Glomerular endothelial cell (primary cell): Measurements from ENCODE around the gene CACNA1B. TPM values are rescaled to one million over a fixed set of nuclear protein-coding genes. Genes with fewer than 3 reads are reported as not detected.

ENCODE experiments used
- DNase-seq: peaks from one replicate; pipeline ENCODE4 v3.0.0-alpha.2; 2011; ENCODE audit warnings: low read depth, low spot score; ENCODE audit errors: extremely low read depth
- total RNA-seq: library from RNA; depleted of rRNA; stranded (reverse); fragments of >200 nt; gene quantifications from 2 replicates; pipeline ENCODE4 v1.2.3, GENCODE V29; 2015

Gene CACNA1B
- total RNA-seq, 1 donor from 2014 or later: 0.41 TPM

DNA sequence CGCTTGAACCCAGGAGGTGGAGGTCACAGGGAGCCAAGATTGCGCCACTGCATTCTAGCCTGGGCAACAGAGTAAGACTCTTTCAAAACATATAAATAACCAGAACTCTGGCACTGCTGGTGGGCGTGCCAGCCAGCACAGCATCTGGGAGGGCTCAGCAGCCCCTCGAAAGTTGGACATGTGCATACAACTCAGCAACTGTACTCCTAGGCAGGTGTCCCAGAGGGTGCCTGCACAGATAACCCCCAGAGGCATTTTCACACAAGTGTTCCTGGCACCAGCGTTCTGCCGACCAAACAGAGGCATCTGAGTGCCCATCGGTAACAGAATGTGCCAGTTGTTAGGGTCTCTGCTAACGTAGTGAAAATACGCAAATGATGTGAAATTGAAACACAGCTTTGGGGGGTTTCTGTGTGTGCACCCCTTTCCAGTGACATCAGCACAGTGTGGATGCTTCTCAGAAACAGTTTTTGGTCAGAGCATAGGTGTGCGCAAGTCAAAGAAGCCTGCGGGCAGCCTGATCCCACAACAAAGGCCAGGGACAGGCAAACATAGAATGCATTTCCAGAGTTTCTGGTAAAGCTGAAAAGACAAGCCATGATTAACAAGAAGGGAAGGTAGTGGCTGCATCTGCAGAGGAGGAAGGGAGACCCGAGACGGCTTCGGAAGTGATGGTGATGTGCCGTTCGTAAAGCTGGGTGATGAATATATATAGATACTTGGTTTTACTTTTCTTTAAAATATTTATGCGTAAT is 190.2 kb downstream of the CACNA1B start:
- no peak for DNase-seq

DNA sequence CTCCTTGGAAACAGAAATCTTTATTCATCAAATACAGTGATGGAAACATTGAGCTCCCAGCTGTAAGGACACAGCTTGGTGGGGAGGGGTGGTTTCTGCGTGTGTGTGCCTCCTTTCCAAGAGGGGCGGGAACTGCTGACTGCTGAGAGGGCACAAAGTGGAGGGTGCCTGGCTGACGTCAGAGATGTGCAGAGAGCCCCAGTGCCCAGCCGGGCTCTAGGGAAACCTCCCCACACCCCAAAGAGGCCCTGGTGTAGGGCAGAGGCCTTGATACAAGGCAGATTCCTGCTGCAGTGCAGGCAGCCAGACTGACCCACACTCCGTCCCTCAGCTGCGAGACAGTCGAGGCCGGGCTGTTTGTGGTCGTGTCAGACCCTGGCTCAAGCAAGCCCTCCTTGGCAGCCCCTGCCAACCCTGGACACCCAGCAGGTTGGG is 191.0 kb downstream of the CACNA1B start:
- no peak for DNase-seq

DNA sequence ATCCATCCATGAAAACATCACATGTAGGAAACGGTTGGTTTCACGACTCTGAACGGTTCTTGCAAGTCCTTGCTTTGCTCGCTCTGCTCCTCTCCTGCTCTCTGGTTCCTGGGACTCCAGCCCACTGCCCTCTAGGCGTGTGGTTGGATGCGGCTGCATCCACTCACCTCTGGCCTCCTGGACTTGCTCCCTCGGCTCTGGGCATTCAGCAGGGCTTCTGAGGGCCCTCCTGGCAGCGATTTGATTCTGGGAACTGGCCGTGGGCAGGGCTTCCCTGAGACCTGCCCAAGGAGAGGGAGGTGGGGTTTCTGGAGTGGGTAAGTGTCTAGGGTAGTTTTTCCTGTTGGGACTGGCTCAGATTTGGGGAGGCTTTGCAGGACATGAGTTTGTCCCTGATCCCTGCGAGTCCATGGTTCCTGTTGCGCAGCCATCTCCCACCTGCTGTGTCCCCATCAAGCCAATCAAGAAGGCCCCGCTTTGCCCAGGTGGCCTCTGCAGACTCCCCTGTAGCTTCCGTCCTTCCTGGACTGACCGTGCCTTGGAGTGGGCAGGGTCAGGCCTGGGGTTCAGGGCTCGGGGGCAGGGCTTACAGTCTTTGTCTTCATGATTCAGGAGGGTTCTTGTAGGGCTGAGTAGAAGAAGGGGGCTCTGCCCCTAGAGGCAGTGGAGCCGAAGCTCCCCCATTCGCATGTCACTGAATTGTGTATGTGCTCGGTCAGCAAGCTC is 192.3 kb downstream of the CACNA1B start:
- DNase-seq: no peak

DNA sequence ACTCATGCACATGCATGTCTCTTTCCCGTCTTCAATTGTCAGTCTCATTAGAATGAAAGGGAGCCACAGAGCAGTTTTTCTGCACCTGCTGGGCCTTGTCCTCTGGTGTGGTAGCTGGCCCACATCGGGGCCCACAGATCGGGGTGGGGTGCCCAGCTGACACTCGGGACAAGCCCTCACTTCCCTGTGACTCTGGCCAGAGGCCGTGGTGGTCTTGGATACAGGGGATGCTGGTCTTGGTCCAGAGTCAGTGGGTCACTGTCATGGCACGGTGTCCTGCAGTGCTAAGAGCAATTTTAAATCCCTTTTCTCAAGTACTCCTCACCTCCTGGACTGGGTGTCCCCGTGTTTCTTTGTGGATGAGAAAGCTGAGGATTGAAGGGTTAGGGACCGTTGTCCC is 193.2 kb downstream of the CACNA1B start:
- no peak for DNase-seq

DNA sequence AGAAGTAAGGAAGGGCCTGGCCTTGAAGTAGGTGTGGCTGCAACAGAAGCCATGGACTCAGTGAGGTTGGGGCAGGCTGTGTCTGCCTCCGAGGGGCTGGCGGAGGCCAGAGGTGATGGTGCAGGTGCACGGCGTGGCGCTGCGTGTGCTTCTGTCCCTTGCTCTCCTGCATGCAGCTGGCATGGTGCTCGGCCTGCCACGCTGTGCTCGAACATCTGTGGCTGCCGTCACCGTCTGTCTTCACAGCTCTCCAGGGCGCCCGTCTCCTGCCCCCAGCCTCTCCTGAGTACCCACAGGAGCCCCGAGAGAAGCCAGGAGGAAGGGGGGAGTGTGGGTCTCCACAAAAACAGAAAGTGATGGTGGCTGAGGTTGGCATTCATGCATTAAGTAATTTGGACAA is 193.7 kb downstream of the CACNA1B start:
- DNase-seq: no peak

DNA sequence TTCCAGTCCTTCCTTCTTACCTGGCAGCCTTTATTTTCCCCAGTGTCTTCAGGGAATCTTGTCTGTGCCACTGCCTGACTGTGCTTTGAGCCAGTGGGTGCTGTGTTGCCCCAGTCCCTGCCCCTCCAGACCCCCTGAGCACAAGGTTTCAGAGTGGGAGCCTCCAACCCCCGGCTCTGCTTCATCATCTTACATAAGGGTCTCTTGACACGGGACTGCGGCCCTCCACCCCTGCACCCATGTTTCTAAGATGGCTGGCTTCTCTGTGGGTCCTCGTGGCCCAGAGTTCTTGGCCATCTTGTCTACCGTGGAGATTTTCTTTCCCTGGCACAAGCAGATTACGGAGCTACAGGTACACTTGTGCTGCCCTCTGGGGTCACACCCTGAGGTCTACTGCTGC is 194.1 kb downstream of the CACNA1B start:
- no peak for DNase-seq

DNA sequence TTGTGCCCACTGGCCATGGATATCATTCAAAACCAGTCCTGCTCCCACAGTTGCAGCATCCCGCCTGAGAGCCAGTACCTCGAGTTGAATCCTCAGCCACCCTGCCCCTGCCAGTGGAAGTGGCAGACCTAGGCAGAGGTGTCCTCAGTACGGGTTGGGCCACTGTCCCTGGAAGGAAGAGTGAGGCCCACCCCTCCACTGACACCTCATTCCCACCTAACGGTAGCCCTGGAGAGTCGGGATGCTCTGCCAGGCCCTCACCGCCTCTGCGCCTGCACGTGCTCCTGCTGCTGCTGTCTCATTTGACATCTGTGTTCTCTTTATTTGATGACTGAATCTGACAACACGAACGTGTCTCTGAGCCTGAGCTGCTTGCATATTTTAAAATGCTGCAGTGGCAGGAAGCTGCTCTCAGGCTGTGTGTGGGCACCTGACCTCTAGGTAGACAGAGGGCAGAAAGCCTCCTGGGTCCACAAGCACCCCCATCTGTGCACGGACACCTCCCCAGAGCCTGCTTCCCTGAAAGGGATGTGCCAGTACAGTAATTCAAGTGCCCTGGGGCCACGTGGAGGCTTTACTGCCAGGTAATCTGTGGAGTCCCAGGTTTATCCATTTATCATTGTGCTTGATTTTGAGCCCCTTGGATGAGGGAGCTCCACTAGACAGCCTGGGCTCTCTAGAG is 194.7 kb downstream of the CACNA1B start:
- no peak for DNase-seq

DNA sequence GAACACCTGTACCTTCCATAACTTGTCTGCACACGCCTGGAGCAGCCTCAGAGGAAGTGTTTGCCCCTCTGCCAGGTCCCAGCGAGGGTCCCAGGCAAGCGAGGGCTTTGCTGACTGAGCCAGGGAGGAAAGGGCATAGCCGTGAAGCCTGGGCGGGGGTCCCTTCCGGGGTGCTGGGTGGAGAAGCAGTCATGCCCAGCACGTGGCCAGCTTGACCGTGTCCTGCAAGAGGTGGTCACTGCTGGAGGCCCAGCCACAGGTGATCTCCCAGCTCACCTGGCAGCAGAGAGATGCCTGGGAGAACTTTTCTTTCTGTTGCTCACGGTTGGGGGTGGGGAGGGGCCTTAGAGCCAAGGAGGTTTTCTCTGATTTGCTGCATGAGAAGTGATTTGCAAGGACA is 195.3 kb downstream of the CACNA1B start:
- DNase-seq: no peak

DNA sequence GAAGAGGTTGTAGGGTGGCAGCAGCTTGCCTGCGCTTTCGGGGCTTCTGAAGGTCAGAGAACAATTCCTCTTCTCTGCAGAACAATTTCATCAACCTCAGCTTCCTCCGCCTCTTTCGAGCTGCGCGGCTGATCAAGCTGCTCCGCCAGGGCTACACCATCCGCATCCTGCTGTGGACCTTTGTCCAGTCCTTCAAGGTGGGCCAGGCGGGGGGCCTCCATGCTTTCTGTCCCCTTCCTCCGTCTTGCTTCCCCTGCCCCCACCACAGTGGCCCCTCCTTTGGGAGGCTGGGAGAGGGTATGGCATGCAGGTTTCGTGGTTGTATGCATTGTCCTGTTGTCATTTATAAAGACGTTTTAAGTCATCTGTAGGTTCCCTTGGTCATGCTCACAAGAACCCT is 195.8 kb downstream of the CACNA1B start:
- no peak for DNase-seq

DNA sequence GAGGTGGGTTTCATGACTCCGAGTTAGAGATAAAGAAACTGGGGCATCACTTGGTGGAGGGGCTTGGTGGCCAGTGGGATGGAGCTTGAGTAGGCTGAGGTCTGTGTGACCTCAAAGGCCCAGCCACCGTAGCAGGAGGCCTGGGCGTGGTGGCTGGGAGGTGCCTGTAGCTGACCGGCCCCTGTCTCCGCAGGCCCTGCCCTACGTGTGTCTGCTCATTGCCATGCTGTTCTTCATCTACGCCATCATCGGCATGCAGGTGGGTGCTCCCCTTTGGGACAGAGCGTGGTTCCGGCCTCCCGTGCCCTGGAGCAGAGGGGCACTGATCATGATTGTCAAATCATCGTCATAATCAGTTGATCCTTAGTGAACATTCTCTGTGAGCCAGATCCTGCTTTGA is 196.2 kb downstream of the CACNA1B start:
- DNase-seq: no peak

DNA sequence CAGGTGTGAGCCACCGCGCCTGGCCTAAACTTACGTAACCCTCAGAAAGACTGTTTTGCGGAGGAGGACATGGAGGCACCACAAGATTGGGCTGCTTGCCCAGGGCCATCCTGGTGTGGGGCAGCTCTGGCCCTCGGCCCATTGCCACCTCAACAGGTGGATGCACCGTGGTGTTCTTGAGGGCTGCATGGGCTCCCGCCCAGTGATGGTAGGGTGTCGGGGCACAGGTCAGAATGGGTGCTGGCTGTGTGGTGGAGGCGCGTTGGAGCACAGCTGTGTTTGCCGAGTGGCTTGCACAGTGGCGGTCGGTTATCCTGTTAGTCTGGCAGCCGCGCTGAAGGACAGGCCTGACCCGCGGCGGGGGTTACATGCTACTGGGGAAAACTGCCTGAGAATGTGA is 196.9 kb downstream of the CACNA1B start:
- DNase-seq: no peak

DNA sequence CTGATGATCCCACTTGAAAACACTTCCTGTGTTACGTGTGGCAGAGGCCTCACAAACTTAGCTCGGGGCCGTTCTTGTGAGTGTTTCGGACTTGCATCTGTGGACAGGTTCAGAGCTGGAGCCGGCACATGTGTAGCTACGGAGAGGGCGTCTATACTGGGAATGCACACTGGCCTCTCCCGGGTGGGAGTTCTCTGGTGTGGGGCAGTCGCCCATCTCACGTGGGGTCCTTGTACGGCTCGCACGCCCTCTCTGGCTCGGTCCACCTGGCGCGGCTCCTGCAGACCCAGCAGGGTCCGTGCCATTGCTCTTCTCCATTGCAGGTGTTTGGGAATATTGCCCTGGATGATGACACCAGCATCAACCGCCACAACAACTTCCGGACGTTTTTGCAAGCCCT is 197.9 kb downstream of the CACNA1B start:
- no peak for DNase-seq

DNA sequence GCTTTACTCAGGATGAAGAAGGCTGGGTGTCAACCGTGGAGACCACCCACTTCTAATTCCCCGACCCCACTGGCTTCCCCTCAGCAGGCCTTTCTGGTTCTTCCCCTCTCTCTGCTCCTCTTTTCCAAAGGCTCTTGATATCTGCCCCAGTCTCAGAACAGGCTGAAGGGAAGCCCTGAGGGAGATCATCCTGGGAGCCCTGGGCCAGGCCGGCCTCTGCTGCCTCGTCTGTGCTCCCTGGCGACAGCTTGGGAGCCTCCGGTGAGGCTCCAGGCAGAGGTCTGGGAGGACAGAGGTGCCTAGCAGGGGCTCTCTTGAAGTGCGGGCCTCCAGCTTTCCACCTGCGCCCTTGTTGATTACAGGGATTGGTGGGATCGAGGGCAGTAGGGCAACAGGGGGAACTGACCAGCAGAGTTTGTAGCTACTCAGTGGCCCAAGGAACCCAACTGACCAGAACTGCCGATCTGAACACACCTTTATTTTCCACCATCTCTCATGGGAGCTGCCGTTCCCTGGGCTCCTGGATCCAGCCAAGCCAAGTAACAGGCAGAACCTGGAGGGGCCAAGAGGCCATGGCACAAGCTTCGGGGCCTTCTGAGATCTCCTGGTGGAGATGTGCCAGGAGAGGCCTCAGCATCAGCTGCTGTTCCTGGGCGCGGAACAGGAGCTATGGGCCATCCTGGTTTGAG is 198.5 kb downstream of the CACNA1B start:
- DNase-seq: no peak

DNA sequence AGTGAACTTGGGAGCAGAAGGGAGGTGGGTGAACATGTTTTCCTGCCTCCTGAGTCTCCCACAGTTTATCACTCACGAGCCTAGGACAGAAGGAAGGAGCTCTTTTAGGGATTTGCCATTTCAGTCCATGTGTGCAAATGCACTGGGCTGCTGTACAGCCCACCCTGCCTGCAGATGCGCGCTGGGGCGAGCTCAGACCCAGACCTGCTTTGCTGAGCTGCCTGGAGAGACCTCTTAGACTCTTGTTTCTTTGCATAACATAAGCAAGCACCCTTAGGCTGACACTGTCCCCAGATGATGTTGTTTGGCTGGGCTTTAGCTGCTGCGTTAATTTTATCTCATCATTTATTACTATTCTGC is 199.0 kb downstream of the CACNA1B start:
- DNase-seq: no peak

DNA sequence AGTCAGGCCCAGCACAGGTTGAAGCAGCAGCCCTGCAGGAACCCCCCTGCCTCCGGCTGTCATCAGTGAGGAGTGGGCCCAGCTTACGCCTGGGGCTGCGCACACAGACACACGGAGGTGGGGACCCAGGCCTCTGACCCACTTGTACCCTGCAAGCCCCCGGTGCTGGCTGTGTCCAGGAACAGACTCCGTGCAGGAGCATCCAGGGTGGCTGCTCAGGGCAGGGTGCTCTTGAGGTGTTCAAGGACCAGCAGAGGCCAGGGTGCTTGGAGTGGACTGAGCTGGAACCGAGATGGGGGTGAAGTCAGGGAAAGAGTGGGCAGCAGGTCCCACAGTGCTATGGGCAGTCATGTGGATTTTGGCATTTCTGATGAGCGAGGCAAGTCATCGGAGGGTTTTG is 199.5 kb downstream of the CACNA1B start:
- DNase-seq: no peak

DNA sequence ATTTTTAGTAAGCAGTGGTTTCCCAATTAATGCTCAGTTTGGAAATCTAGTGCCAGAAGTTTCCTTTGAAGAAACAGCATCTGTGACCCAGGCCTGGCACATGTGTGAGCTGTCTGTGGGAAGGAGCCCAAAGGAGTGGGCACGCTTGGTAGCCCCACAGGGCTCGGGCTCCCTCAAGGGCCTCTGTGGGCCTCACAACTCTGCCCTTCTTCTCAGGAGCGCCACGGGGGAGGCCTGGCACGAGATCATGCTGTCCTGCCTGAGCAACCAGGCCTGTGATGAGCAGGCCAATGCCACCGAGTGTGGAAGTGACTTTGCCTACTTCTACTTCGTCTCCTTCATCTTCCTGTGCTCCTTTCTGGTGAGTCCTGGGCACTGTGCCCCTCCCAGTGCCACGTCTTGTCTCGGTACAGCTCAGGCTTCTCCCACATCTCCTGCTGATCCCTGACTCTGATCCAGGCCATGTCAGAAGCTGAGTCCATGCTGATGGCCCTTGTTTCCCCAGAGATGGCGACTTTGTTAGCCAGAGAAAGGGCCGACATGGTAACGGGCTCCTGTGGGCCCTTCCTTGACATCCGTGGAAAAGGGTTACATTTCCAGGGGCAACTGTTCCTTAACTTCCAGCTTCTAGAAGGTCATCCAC is 200.4 kb downstream of the CACNA1B start:
- no peak for DNase-seq

DNA sequence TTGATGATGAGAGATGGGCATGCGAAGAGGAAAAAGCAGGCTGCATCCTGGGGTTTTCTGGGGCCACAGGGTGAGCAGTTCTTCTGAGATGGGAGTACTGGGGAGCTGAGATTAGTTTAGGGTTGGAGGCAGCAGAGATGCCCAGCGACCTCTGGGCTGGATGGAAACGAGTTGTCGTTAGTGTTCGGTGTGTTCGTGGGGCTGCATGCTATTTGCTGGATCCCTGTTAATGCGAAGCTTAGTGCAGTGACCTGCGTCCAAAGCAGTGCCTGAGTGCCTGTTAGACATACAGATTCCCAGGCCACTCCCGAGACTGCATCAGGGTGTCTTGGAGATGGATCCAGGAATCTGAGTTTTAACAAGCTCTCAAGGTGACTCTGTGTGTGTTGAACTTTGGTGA is 201.3 kb downstream of the CACNA1B start:
- DNase-seq: no peak

DNA sequence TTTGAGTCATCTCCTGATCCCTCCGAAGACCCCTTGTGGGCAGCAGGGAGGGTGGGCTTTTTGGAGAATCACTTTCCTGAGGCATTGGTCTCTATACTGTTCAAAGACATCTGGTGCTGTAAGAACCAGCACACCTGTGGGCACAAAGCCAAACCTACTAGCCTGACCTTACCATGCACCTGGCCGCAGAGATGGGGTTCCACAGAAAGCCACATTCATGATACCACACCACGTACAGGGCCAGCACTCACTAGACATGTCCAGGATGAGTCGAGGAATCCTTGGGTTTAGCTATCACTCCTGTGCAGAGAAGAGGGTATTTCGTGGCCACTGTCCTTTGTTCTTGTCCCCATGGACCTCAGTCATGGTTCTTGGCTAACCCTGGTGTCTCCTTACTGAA is 203.4 kb downstream of the CACNA1B start:
- DNase-seq: no peak

DNA sequence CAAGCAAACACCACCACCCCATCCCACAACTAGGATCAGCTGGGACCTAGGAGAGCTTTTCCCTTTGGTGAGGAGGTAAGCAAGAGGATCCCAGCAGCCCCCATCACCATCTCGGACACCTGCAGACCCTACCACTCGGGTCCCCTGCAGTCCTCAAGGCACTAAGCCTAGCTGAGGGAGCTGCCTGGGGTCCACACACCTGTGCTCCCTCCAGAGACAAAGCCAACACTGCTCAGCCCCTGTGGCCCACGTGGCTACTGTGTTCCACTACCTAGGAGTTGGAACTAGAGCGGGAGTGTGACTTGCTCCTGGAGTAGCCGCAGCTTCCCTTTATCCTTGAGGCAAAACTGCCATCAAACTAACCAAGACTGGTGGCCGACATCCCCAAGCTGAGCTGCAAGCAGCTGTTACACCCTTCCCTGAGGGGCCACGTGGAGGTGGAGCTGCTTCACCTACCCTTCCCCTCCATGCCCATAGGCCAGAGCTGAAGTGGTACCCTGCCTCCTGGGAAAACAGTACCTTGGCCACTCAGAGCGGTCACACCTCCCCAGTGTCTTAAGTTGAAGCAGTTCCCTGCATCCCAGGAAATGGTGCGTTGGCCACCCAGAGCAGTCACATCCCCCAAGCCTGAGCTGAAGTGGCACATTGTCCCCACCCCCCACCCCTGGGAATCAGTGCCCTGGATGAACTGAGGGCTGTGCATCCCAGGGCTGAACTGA is 205.5 kb downstream of the CACNA1B start:
- no peak for DNase-seq

DNA sequence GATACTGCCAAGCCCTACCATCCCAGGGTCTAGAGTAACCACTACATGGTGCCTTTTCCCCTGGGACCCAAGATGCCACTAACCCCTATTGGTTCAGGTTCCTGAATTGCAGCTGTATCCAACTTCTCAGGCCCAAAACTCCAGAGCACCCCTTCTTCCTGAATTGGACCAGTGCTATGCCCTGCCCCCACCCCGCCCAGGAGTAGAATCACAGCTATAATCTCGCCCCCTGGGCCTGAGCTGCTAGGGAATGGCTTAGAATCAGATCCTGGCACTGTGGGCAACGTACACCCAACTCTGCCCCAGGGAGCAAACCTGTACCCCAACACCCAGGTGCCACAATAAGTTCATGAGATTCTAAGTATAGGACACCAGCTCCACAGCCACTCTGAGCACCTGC is 206.3 kb downstream of the CACNA1B start:
- DNase-seq: no peak
